A172 (cell line): Measurements from ENCODE around the gene GART. TPM values are rescaled to one million over a fixed set of nuclear protein-coding genes. Genes with fewer than 3 reads are reported as not detected.
A peak's percentile ranks its signal among the peaks of the same experiment; 100 is the strongest.
"Not testable (repeated sequence)": the region's sequence is repeated elsewhere in the genome, so short reads cannot be mapped to it uniquely, and the experiment has no call there.

Experiments used
- DNase-seq: peaks from one replicate; pipeline ENCODE4 v3.0.0-alpha.2; 2015; ENCODE audit warnings: low spot score
- total RNA-seq: library from RNA; depleted of rRNA; stranded (reverse); fragments of >200 nt; shearing (Covaris generic); gene quantifications from 2 replicates; pipeline ENCODE4 v1.2.3, GENCODE V29; 2014

Gene GART
- total RNA-seq, 1 experiment from 2014 or later, result 149 TPM

- no peak for DNase-seq
These were observed 29.4 kb downstream of the GART start for GRCh38 chr21:33512481-33512880.

- DNase-seq, result no peak
These were observed 30.3 kb downstream of the GART start for GRCh38 chr21:33511639-33512038.

- no peak for DNase-seq
These were observed 31.1 kb downstream of the GART start for GRCh38 chr21:33510826-33511225.

GRCh38 chr21:33507003-33507402, 34.9 kb downstream of the GART start:
- not testable (repeated sequence) for DNase-seq

GRCh38 chr21:33505833-33506232, 36.1 kb downstream of the GART start:
- no peak for DNase-seq

GRCh38 chr21:33496345-33496744, 45.6 kb downstream of the GART start:
- DNase-seq, result no peak

GRCh38 chr21:33495743-33496142, 46.2 kb downstream of the GART start:
- DNase-seq, result no peak

GRCh38 chr21:33493756-33494155, 48.2 kb downstream of the GART start:
- no peak for DNase-seq

GRCh38 chr21:33492571-33492970, 49.3 kb downstream of the GART start:
- no peak for DNase-seq

- peak; percentile 88 for DNase-seq
These were observed 50.4 kb downstream of the GART start, which contains the start of gene DNAJC28 for GRCh38 chr21:33491373-33492102. Gene DNAJC28 (minus strand): TSS chr21:33491716. CDS start chr21:33489393, 2,323 bp downstream.

- DNase-seq, result peak; percentile 26
These were observed 50.9 kb downstream of the GART start for GRCh38 chr21:33490991-33491372.

- no peak for DNase-seq
These were observed 53.0 kb downstream of the GART start for GRCh38 chr21:33488936-33489335.

- no peak for DNase-seq
These were observed 53.9 kb downstream of the GART start for GRCh38 chr21:33487996-33488395.

- DNase-seq, result no peak
These were observed 60.5 kb downstream of the GART start for GRCh38 chr21:33481314-33481943.

- DNase-seq, result no peak
These were observed 61.3 kb downstream of the GART start for GRCh38 chr21:33480481-33481103.

GRCh38 chr21:33479679-33480480, 62.0 kb downstream of the GART start, which contains the start of gene TMEM50B:
Gene TMEM50B (minus strand): TSS chr21:33479974. CDS start chr21:33468885, 11,089 bp downstream.
- peak; percentile 87 for DNase-seq

- peak; percentile 14 for DNase-seq
These were observed 62.8 kb downstream of the GART start for GRCh38 chr21:33478935-33479678.

GRCh38 chr21:33478182-33478581, 63.7 kb downstream of the GART start:
- DNase-seq, result no peak

GRCh38 chr21:33477066-33477465, 64.9 kb downstream of the GART start:
- DNase-seq, result no peak

- no peak for DNase-seq
These were observed 68.6 kb downstream of the GART start for GRCh38 chr21:33473344-33473743.

- no peak for DNase-seq
These were observed 71.2 kb downstream of the GART start for GRCh38 chr21:33470701-33471100.
